Measurements from ENCODE around the gene SMARCC1. TPM values are rescaled to one million over a fixed set of nuclear protein-coding genes. Genes with fewer than 3 reads are reported as not detected.

SMARCC1 gene
- total RNA-seq, 1 donor from 2014 or later = 46.2 TPM

DNA sequence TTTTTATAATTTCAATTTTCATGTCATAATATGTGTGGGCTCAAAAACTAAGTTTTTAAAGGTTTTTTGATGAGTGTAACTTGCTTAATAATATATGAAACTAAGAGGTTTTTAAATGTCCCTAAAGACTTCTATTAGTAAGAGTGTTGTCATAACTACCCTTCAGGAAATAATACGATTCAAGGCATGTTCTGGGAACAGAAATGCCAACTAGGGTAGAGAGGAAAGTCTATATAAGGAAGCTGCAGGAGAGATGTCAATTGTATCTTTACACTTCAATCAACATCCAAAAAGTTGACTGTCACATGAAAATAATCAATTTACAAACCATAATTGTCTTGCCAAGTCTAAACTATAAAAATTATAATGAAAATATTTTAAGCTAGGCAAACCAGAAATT, 76.3 kb downstream of the SMARCC1 start:
- DNase-seq (ENCODE audit: low spot score) = no peak

DNA sequence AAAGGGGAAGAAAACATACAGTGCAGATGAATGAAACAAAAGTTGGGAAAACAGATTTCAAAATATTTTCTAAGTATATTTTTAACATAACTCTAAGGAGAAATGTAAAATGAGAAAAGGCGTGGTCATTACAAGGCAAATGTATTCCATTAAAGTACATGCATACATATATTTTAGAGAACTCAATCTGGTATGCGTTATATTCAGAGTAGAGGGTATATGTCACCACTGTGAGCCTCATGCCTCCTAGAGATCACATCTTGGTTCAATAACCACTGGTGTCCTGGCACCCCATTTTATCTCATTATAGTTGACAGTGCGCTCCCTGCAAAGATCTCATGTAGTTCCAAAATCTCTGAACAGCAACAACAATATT, 77.5 kb downstream of the SMARCC1 start:
- DNase-seq (ENCODE audit: low spot score) = no peak

DNA sequence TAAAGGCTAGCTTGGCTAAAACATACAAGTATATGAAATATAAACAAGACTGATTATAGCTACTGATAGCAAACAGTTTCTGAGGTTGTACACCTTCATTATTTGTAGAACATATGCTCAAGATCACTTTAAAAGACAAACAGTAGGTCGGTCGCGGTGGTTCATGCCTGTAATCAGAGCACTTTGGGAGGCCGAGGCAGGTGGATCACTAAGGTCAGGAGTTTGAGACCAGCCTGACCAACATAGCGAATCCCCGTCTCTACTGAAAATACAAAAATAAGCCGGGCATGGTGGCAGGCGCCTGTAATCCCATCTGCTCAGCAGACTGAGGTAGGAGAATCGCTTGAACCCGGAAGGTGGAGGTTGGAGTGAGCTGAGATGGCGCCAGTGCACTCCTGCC, 80.3 kb downstream of the SMARCC1 start:
- no peak for DNase-seq (ENCODE audit: low spot score)

GRCh38 chr3:47692158-47692557, 89.5 kb downstream of the SMARCC1 start:
- no peak for DNase-seq (ENCODE audit: low spot score)

- DNase-seq (ENCODE audit: low spot score) = no peak
Observed at GRCh38 chr3:47688488-47688887, 93.2 kb downstream of the SMARCC1 start.

DNA sequence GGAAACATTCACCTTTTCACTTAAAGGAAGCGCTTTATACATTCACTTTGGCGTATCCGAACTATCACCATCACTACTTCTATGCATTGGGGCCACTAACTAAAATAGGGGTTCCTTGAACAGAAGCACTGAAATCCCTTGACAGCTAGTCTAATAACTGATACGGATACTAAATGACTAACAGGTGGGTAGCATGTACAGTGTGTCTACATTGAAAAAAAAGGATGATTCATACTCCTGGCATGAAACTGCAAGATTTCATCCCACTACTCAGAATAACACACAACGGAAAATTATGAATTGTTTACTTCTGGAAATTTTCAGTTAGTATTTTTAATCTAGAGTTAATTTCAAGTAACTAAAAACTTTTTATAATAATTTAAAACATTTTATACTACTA, 96.7 kb downstream of the SMARCC1 start:
- no peak for DNase-seq (ENCODE audit: low spot score)

DNA sequence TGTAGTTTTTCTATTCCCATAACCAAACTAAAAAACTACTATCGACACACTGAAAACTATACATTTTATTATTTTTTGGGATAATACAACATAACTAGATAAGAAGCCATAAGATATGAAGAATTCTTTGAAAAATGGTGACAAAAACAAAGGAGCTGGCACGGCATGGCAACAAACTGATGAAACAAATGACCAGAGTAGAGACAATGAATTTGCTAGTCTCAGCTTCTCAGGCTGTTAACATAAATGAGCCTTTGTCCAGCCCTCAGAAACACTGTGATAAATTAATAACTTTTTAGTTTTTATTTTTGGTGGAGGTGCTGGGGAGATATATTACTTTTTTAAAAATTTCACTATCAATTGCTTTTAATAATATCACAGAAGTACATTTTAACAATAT, 100.7 kb downstream of the SMARCC1 start:
- no peak for DNase-seq (ENCODE audit: low spot score)

GRCh38 chr3:47678446-47679338, 103.0 kb downstream of the SMARCC1 start:
- DNase-seq (ENCODE audit: low spot score) = no peak

DNA sequence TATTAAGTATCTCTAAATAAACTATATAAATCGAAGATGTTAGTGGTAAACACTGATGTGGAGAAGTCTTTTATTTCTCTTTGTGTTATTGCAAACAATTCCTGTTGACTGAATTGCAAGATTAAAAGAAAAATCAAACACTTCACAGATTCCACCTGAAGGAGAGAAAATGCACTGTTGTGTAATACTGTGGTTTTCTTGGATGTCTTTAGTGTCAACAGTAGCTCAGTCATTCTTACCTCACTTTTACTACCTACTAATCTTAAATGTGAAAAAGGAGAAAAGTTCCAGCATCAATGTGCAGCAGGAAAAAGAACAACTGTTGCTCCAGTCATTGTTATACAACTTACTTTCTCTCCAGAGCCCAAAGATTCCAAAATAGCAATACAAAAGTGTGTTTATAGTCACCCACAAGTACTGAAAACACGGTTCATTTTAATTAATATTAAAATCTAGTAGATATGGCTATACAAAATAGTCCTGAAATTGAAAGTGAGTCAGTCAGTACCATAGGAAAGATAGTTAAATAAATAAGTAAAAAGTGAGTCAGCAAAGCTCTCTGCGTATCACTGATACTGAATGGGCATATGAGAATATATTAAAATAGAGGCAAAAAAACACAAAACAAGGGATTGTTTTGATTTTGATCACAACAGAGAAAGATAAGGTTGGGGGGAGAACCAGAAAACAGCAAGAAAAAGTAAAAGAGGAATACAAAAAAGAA, 112.5 kb downstream of the SMARCC1 start:
- no peak for DNase-seq (ENCODE audit: low spot score)

DNA sequence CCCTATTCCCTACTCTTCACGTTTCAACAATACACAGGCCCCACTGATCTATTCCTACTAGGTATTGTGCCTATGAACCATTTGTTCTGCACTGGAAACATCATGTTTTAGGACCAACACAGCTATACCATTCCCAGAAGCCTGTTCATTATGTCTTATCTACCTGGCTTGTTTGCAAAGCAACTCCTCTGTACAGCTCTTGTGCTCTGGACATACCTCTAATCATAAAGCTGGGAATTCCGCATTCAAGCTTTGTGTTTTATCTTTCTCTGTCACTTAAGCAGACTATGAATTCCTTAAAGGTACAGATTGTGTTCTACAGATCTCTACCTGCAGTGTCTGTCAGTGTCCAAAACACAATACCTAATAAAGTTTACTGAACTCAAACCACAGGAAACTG, 115.6 kb downstream of the SMARCC1 start:
- DNase-seq (ENCODE audit: low spot score) = no peak

GRCh38 chr3:47664519-47664918, 117.2 kb downstream of the SMARCC1 start:
- no peak for DNase-seq (ENCODE audit: low spot score)

DNA sequence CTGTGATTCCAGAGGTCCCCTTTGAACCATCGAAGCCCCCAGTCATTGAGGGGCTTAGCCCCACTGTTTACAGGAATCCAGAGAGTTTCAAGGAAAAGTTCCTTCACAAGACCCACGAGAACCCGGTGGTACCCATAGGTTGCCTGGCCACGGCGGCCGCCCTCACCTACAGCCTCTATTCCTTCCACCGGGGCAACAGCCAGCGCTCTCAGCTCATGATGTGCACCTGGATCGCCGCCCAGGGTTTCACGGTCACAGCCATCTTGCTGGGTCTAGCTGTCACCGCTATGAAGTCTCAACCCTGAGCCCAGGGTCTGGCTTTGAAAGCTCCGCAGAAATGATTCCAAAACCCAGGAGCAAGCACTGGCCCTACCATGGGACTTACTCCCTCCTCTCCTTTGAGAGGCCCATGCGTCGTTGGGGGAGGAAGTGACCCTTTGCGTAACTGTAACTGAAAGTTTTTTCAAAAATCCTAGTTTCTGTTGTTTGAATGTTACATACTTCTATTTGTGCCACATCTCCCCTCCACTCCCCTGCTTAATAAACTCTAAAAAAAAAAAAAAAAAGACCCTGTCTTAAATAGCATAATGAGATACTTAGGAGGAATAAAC, 118.0 kb downstream of the SMARCC1 start:
- no peak for DNase-seq (ENCODE audit: low spot score)

DNA sequence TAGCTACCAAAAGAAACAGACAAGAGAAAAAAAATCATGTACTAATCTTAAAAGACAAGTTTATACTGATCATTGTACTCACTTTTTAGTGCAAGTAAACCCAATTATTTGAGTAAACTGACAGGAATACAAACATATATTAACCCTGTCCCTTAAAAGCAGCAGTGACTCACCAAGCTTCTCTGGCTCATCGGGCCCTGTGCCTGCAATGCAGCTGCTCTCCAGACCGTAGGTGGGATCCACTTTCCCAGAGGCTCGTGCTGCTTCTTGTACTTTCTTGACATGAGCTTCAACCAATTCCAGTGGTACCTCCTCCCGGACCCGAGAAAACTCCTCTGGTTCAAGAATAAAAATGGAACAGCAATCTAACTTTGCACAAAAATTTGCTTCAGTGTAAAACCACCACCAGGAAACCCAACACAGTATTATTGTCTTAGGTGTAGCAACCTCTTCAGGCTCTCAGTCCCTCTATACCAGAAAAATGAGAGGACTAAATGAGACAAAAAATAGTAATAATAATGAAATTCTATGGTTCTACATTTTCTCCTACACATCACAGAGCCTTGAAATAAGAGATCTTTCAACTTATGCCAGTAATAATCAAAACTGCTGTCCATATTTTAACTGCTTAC, 120.5 kb downstream of the SMARCC1 start:
- peak; percentile 8 for DNase-seq (ENCODE audit: low spot score)

- no peak for DNase-seq (ENCODE audit: low spot score)
Observed at GRCh38 chr3:47658444-47658843, 123.2 kb downstream of the SMARCC1 start.

- DNase-seq (ENCODE audit: low spot score) = no peak
Observed at GRCh38 chr3:47652142-47652541, 129.6 kb downstream of the SMARCC1 start.

GRCh38 chr3:47650294-47650693, 131.4 kb downstream of the SMARCC1 start:
- DNase-seq (ENCODE audit: low spot score) = no peak

GRCh38 chr3:47647550-47647949, 134.1 kb downstream of the SMARCC1 start:
- DNase-seq (ENCODE audit: low spot score) = no peak

DNA sequence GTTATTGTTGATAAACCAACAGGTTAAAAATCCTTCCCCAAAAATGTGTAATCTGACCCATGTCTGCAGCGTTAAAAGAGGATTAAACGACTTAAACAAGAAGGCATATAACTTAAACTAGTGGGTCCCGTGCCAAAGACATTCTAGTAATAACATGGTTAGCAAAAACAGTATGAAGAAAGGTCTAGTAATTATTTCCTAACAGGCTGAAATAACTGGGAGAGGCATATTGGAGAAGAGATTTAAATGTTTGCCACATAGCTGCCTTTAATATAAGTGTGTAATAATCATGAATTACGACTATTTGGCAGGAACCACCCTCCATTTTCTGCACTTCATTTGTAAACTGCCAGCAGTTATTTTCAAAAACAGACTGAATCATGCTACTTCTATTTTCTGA, 135.3 kb downstream of the SMARCC1 start:
- peak; percentile 3 for DNase-seq (ENCODE audit: low spot score)

- DNase-seq (ENCODE audit: low spot score) = no peak
Observed at GRCh38 chr3:47645551-47645950, 136.1 kb downstream of the SMARCC1 start.

- DNase-seq (ENCODE audit: low spot score) = no peak
Observed at GRCh38 chr3:47643092-47643491, 138.6 kb downstream of the SMARCC1 start.

DNA sequence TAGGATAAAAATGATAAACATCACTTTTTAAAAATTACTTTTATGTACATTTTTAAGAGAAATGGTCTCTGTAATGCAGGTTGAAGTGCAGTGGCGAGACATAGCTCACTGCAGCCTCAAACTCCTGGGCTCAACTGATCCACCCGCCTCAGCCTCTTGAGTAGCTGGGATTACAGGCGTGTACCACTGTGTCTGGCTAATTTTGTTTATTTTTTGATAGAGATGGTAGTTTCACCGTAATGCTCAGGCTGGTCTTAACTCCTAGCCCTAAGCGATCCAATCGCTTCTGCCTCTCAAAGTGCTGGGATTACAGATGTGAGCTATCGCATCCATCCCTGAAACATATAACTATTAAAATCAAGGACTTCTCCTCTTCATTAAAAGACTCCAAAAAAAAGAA, 140.0 kb downstream of the SMARCC1 start:
- no peak for DNase-seq (ENCODE audit: low spot score)

DNA sequence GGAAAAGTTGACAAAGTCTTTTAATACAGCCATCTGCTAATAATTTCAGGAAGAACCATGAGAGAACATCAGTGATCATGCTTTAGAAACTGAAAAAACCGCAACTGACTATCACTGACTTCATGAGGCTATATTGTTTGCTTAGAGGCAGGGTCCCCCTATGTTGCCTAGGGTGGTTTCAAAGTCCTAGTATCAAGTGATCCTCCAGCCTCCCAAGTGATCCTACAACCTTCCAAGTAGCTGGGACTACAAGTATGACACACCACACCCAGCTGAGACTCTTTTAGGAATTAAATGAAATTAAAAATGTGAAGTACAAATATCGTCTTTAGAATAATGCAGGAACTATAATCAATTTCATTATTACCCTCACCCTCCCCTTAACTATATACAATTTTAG, 144.8 kb downstream of the SMARCC1 start:
- DNase-seq (ENCODE audit: low spot score) = no peak

Data from umbilical cord (tissue), 2 donors.